K562 (cell line): ENCODE data around the gene POMT2. TPM values are rescaled to one million over a fixed set of nuclear protein-coding genes. Genes with fewer than 3 reads are reported as not detected.

Source experiments
- ATAC-seq: fragments of 200-7000 bp; cut with Tn5 transposase; 3 replicates; pipeline ENCODE4 v1.9.1; 2020; ENCODE audit warnings: moderate library complexity
- BruUV-seq: library from RNA; stranded (reverse); fragments of 400-500 nt; replicated peaks from 2 replicates; lab custom pipeline; 2021; lab: Mats Ljungman, UMichigan
- CTCF ChIA-PET: fragments of 300-600 bp; formaldehyde crosslinking; extraction: SDS; loops from one replicate; lab custom pipeline; 2021; ENCODE audit warnings: low intra/inter-chr PET ratio; lab: Yijun Ruan, JAX
- POLR2A ChIA-PET: fragments of 300-600, 350-650 bp; sonication (Branson Sonifier 250); formaldehyde crosslinking; extraction: SDS; loops from one replicate; lab custom pipeline; 2021; ENCODE audit warnings: antibody characterized with exemption, inconsistent platforms; lab: Yijun Ruan, JAX
- DNase-seq, 4 experiments: peaks; one replicate each; pipeline versions ENCODE4 v3.0.0 to v3.0.0-alpha.2; 2011 to 2018; ENCODE audit warnings: low spot score in 3 of 4, mixed read lengths in 3 of 4; ENCODE audit errors: extremely low read depth in 1 of 4
- FAIRE-seq: peaks from 2 replicates; lab custom pipeline; 2011; peaks lifted over from hg19 to GRCh38; lab: Jason Lieb, UNC
- H2AFZ ChIP-seq: 2 replicates; pipeline ENCODE4 v1.6.0; 2011; ENCODE audit warnings: low read depth, low read length, control low read depth, inconsistent platforms
- H3K27ac ChIP-seq: fragments of 200-600 bp; 3 replicates; pipeline ENCODE4 v1.8.0; 2011; ENCODE audit warnings: low read depth, mild to moderate bottlenecking, control low read depth, inconsistent platforms, low read length, moderate library complexity, mixed read lengths; ENCODE audit errors: extremely low read depth
- H3K27me3 ChIP-seq, 2 experiments: fragments of 300-600 bp in 1 of 2; 2 replicates in 1 of 2; 3 replicates in 1 of 2; pipeline versions ENCODE4 v1.6.0 to v1.8.0; 2011; ENCODE audit warnings: inconsistent platforms in 2 of 2, low read length in 2 of 2, mild to moderate bottlenecking in 1 of 2, mixed read lengths in 1 of 2, moderate library complexity in 1 of 2; ENCODE audit not compliant: control insufficient read depth in 2 of 2, insufficient read depth in 2 of 2
- H3K36me3 ChIP-seq: fragments of 300-600 bp; 3 replicates; pipeline ENCODE4 v1.8.0; 2011; ENCODE audit warnings: mild to moderate bottlenecking, low read length, inconsistent platforms; ENCODE audit not compliant: control insufficient read depth, insufficient read depth
- H3K4me1 ChIP-seq, 2 experiments: fragments of 200-600 bp in 1 of 2; replicated peaks in 1 of 2; 2 replicates in 1 of 2; 3 replicates in 1 of 2; pipeline versions ENCODE4 v1.5.1 to v1.8.0; 2011; ENCODE audit warnings: inconsistent platforms in 2 of 2, low read length in 2 of 2, mild to moderate bottlenecking in 1 of 2, mixed read lengths in 1 of 2, moderate library complexity in 1 of 2; ENCODE audit not compliant: control insufficient read depth in 2 of 2, insufficient read depth in 2 of 2
- H3K4me2 ChIP-seq: 2 replicates; pipeline ENCODE4 v1.6.1; 2011; ENCODE audit warnings: low read length, control low read depth, inconsistent platforms, mixed read lengths; ENCODE audit not compliant: insufficient read depth
- H3K4me3 ChIP-seq: fragments of 200-600 bp; sonication (generic), shearing (Covaris generic); 2 replicates; pipeline ENCODE4 v1.5.1; 2016; ENCODE audit warnings: control low read depth, inconsistent platforms
- H3K79me2 ChIP-seq: fragments of 200-600 bp; 3 replicates; pipeline ENCODE4 v1.8.0; 2011; ENCODE audit warnings: low read length, inconsistent platforms; ENCODE audit not compliant: control insufficient read depth, insufficient read depth
- H3K9ac ChIP-seq, 2 experiments: 2 replicates each; pipeline versions ENCODE4 v1.6.0 to v1.6.1; 2011; ENCODE audit warnings: low read depth in 2 of 2, low read length in 2 of 2, control low read depth in 1 of 2, inconsistent platforms in 1 of 2, mild to moderate bottlenecking in 1 of 2, mixed read lengths in 1 of 2; ENCODE audit not compliant: insufficient read depth in 1 of 2
- H3K9me1 ChIP-seq: one replicate; pipeline ENCODE4 v1.6.0; 2011; ENCODE audit warnings: inconsistent platforms, mild to moderate bottlenecking, low read length, moderate library complexity; ENCODE audit not compliant: control insufficient read depth, insufficient read depth
- H3K9me3 ChIP-seq: replicated peaks from 2 replicates; pipeline ENCODE4 v1.5.1; 2011; ENCODE audit warnings: low read depth, low read length, inconsistent platforms; ENCODE audit not compliant: control insufficient read depth, insufficient read depth
- H4K20me1 ChIP-seq: replicated peaks from 2 replicates; pipeline ENCODE4 v1.6.1; 2011; ENCODE audit warnings: low read length, inconsistent platforms, mixed read lengths; ENCODE audit not compliant: control insufficient read depth, insufficient read depth
- BCLAF1 ChIP-seq, 2 experiments: fragments of 450-650 bp in 1 of 2; IDR thresholded peaks; 2 replicates each; pipeline ENCODE4 v1.6.1; 2011 to 2017; ENCODE audit warnings: low read depth in 2 of 2, antibody characterized with exemption in 1 of 2, borderline replicate concordance in 1 of 2, low read length in 1 of 2, mild to moderate bottlenecking in 1 of 2, mixed read lengths in 1 of 2; ENCODE audit not compliant: control insufficient read depth in 1 of 2
- EHMT2 ChIP-seq: fragments of 450-650 bp; IDR thresholded peaks from 2 replicates; pipeline ENCODE4 v1.6.1; 2018; ENCODE audit warnings: antibody characterized with exemption
- KHSRP ChIP-seq: fragments of 450-650 bp; IDR thresholded peaks from 2 replicates; pipeline ENCODE4 v1.6.1; 2017
- MXI1 ChIP-seq: IDR thresholded peaks from 2 replicates; pipeline ENCODE4 v1.6.1; 2011; ENCODE audit warnings: low read depth, mild to moderate bottlenecking, improper control_type of control experiment, low read length
- PCBP2 ChIP-seq: fragments of 200-400 bp; formaldehyde crosslinking; IDR thresholded peaks from 2 replicates; pipeline ENCODE4 v1.6.1; 2018; ENCODE audit warnings: low read length, low read depth, mild to moderate bottlenecking, moderate library complexity; ENCODE audit not compliant: poor library complexity, severe bottlenecking
- PYGO2 ChIP-seq: fragments of 450-650 bp; IDR thresholded peaks from 2 replicates; pipeline ENCODE4 v1.6.1; 2016; ENCODE audit warnings: mild to moderate bottlenecking, missing genetic modification characterization, moderate library complexity, missing compliant biosample characterization
- RBM22 ChIP-seq: fragments of 200-400 bp; formaldehyde crosslinking; IDR thresholded peaks from 2 replicates; pipeline ENCODE4 v1.6.1; 2018; ENCODE audit warnings: low read length, low read depth; ENCODE audit not compliant: poor library complexity, severe bottlenecking
- RFX1 ChIP-seq: fragments of 450-650 bp; IDR thresholded peaks from 2 replicates; pipeline ENCODE4 v1.6.1; 2016; ENCODE audit warnings: mild to moderate bottlenecking, moderate library complexity
- USF1 ChIP-seq: sonication (generic); formaldehyde crosslinking; IDR thresholded peaks from 2 replicates; pipeline ENCODE4 v1.9.0; 2022; ENCODE audit warnings: mild to moderate bottlenecking, missing genetic modification reagents
- ZNF184 ChIP-seq: sonication (generic); formaldehyde crosslinking; IDR thresholded peaks from 2 replicates; pipeline ENCODE4 v1.5.0; 2020; ENCODE audit warnings: missing genetic modification reagents
- ZNF512 ChIP-seq: IDR thresholded peaks from 2 replicates; pipeline ENCODE4 v1.6.1; 2016; ENCODE audit warnings: missing genetic modification characterization, missing compliant biosample characterization
- ZNF79 ChIP-seq: fragments of 250-450 bp; sonication (Bioruptor Pico); IDR thresholded peaks from 2 replicates; pipeline ENCODE4 v1.4.0; 2020; ENCODE audit warnings: low read depth, mild to moderate bottlenecking, moderate library complexity
- WGBS: fragments of 100-300 bp; shearing (Covaris generic); methylation state at CpG from one replicate; pipeline ENCODE4 v1.1.6; 2016; ENCODE audit warnings: low coverage, mixed read lengths; ENCODE audit not compliant: insufficient coverage; ENCODE audit errors: missing lambda C conversion rate; 5-methylcytosine and 5-hydroxymethylcytosine counted together
- in situ Hi-C: fragments of 300-500 bp; cut with MboI; formaldehyde crosslinking; loops from 4 replicates; pipeline ENCODE4 v1.15.0; 2018; ENCODE audit warnings: inconsistent platforms, mixed read lengths
- intact Hi-C: fragments of 100-400 bp; cut with micrococcal nuclease; formaldehyde crosslinking; loops from 2 replicates; pipeline ENCODE4 v1.14.2; 2022
- polyA plus RNA-seq, 8 experiments: library from polyadenylated mRNA; depleted of rRNA in 4 of 8; stranded (reverse) in 5 of 8; unstranded in 3 of 8; fragments of >200 nt; fragmentation: Nextera tagmentation in 2 of 8; fragmentation: Illumina TruSeq in 1 of 8; extraction: Ambion mirVana in 2 of 8; extraction: Trizol in 1 of 8; gene quantifications; 2 replicates each; pipeline versions ENCODE4 v1.2.1 to v1.2.3, GENCODE V29; 2011 to 2014; ENCODE audit warnings: inconsistent platforms in 1 of 8, missing spikeins in 1 of 8
- total RNA-seq, 7 experiments: library from RNA; depleted of rRNA in 6 of 7; stranded (reverse); fragments of >200 nt in 6 of 7; fragmentation: Illumina TruSeq in 2 of 7; extraction: Trizol in 2 of 7; gene quantifications; 2 replicates each; pipeline versions ENCODE4 v1.2.1 to v1.2.3, GENCODE V29; 2011 to 2021; ENCODE audit warnings: low replicate concordance in 1 of 7

Gene POMT2
- total and polyA plus RNA-seq, 9 of the 15 experiments (the other 6 are each of a cell fraction or from before 2014, with no cell fraction given) = 0.39 to 16.6 (median 7.8) TPM

- no peaks in the 10 kb centered on the region for H3K9me3 ChIP-seq
- no peaks in the 10 kb centered on the region for H3K36me3 ChIP-seq
- DNase-seq = no peak
- no peak overlapping the region for H3K27ac ChIP-seq
- H3K4me1 ChIP-seq = peaks cover 0 to 4% of the 10 kb centered on the region in 2 experiments; a peak in 2 of 5 replicates
- H3K27me3 ChIP-seq = no peaks in the 10 kb centered on the region
- no peak for ATAC-seq
- peaks cover 10% of the 10 kb centered on the region for H3K79me2 ChIP-seq
- no peak for TF ChIP-seq PCBP2
- no peak for TF ChIP-seq RBM22
- no peak for TF ChIP-seq EHMT2
- TF ChIP-seq ZNF79 = no peak
- TF ChIP-seq MXI1 = no peak
- no peak for TF ChIP-seq PYGO2 (tag)
- no peak for TF ChIP-seq USF1 (CRISPR knock-in tag)
- TF ChIP-seq ZNF512 = no peak
- no peak for TF ChIP-seq RFX1
- TF ChIP-seq KHSRP = no peak
- TF ChIP-seq ZNF184 = no peak
- no peak for TF ChIP-seq BCLAF1 (IDR thresholded peaks at IDR 0.05; ENCODE audit: borderline replicate concordance in 1 of 2, control insufficient read depth in 1 of 2, low read depth in 2 of 2, low read length in 1 of 2)
- WGBS = 29% methylated on average over 1 of the region's 1 CpG
- no peak overlapping the region for H2AFZ ChIP-seq
- no peak for FAIRE-seq
- H3K4me2 ChIP-seq = no peak overlapping the region
- CTCF ChIA-PET = no interaction called here
- H3K9ac ChIP-seq = no peak overlapping the region
- intact Hi-C loops (no loop called here), in situ Hi-C loops (no loop called here)
- no TSS peak for BruUV-seq
- H4K20me1 ChIP-seq = no peaks in the 10 kb centered on the region
- POLR2A ChIA-PET = interaction anchor here (1.0 kb wide), 1 partner anchor 21 kb away, joined by 3 read pairs; no protein-coding TSS in a partner anchor
- no peak overlapping the region for H3K4me3 ChIP-seq
- no peaks in the 10 kb centered on the region for H3K9me1 ChIP-seq
Observed at GRCh38 chr14:77369285-77369684, 48.6 kb upstream of the POMT2 start.
